Fibroblast of mammary gland (primary cell): Measurements from ENCODE around the gene DLG5.

Experiments
- DNase-seq: peaks from one replicate; pipeline ENCODE4 v3.0.0-alpha.2; 2010; ENCODE audit warnings: low read depth
- H3K4me3 ChIP-seq: 2 replicates; pipeline ENCODE4 v1.5.1; 2011; ENCODE audit warnings: low read depth, mild to moderate bottlenecking, low read length, moderate library complexity; ENCODE audit not compliant: control insufficient read depth
- CTCF ChIP-seq: conservative IDR thresholded peaks from 2 replicates; pipeline ENCODE4 v1.5.1; 2011; ENCODE audit warnings: low read depth, low read length, inconsistent platforms; ENCODE audit not compliant: control insufficient read depth, insufficient read depth

The DLG5 gene

GRCh38 chr10:77971804-77972144, 45.2 kb upstream of the DLG5 start:
- TF ChIP-seq CTCF: no peak
- no peak for DNase-seq
- H3K4me3 ChIP-seq: no peak overlapping the region

- no peak for TF ChIP-seq CTCF
- DNase-seq: peak; percentile 95
- no peak overlapping the region for H3K4me3 ChIP-seq
These were observed 44.6 kb upstream of the DLG5 start for GRCh38 chr10:77970869-77971803.

DNA sequence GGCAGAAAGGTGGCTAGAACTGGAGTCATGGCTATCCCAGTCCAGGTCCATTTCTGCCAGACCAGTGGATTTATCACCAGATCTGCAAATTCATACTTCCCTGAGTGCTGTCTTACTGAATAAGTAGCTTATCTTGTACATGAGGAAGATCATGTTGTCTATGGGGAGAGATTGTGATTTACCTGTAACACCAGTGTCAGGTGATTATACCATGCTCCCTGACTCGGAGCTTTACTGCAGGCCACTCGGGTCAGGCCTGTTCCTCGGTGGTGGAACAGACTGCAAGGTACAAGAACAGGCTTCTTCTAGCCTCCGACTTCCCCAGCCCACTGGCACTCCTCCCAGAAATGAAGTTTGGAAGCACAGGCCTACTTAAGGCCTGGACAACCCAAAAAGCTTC, 42.6 kb upstream of the DLG5 start:
- no peak for DNase-seq
- no peak for TF ChIP-seq CTCF
- H3K4me3 ChIP-seq: no peak overlapping the region

DNA sequence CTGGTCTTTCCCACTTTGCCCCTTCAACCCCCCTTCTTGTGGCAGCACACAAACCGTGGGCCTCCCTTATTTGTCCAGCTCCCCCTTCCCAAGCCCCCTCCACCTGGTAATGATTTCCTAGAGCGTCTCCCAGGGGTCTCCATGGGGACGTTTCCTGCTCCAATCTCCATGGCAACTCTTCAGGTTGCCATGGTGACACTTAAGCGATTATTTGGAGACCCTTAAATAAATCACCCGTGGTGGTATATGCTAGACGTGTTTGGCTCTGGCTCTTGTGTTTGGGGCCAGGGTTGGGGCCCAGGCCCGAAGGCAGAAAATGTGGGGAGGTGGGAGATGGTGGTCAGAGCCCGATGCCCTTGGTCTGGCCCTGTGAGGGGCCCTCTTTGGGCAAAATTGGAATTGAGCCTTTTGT, 41.1 kb upstream of the DLG5 start:
- TF ChIP-seq CTCF: no peak
- no peak for DNase-seq
- H3K4me3 ChIP-seq: no peak overlapping the region

- DNase-seq: peak; percentile 94
- TF ChIP-seq CTCF: peak; percentile 19
- H3K4me3 ChIP-seq: no peak overlapping the region
These were observed 38.7 kb upstream of the DLG5 start for GRCh38 chr10:77965294-77965693.

DNA sequence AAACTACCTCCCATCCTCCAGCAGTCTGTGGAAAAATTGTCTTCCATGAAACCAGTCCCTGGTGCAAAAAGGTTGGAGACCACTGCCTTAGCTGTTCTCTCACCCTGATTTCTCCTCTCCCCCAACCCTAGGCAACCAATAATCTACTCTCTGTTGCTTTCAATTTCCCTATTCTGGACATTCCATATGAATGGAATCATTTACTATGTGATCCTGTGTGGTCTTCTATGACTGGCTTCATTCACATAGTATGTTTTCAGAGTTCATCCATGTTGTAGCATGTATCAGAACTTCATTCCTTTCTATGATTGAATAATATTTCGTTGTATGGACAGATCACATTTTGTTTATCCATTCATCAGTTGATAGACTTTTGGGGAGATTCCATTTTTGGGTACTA, 38.3 kb upstream of the DLG5 start:
- peak; percentile 23 for DNase-seq
- no peak overlapping the region for H3K4me3 ChIP-seq
- no peak for TF ChIP-seq CTCF
